SK-N-SH (cell line): ENCODE data around the gene ABLIM1.

Source experiments
- CHD2 ChIP-seq: fragments of 150-350 bp; IDR thresholded peaks from 2 replicates; pipeline ENCODE4 v1.6.1; 2018; ENCODE audit warnings: low read length; ENCODE audit not compliant: partially characterized antibody
- CTCF ChIP-seq: fragments of 200-600 bp; sonication (generic); IDR thresholded peaks from 2 replicates; pipeline ENCODE4 v1.6.1; 2017; ENCODE audit warnings: antibody characterized with exemption, mild to moderate bottlenecking, moderate library complexity
- FOXM1 ChIP-seq: IDR thresholded peaks from 2 replicates; pipeline ENCODE4 v1.4.0; 2012; ENCODE audit warnings: low read depth, mild to moderate bottlenecking
- IRF3 ChIP-seq: fragments of 150-350 bp; IDR thresholded peaks from 2 replicates; pipeline ENCODE4 v1.6.1; 2016; ENCODE audit warnings: mild to moderate bottlenecking, low read depth, low read length
- JUND ChIP-seq: IDR thresholded peaks from 2 replicates; pipeline ENCODE4 v1.4.0; 2012
- POLR2AphosphoS5 ChIP-seq: IDR thresholded peaks from 2 replicates; pipeline ENCODE4 v1.6.1; 2012; ENCODE audit warnings: low read depth, low read length
- USF1 ChIP-seq: IDR thresholded peaks from 2 replicates; pipeline ENCODE4 v1.4.0; 2012; ENCODE audit warnings: low read depth, borderline replicate concordance
- YY1 ChIP-seq: IDR thresholded peaks from 2 replicates; pipeline ENCODE4 v1.4.0; 2012; ENCODE audit warnings: low read depth, mild to moderate bottlenecking

- no peak for TF ChIP-seq USF1
- no peak for TF ChIP-seq IRF3
- TF ChIP-seq CTCF, result no peak
- no peak for TF ChIP-seq CHD2
- TF ChIP-seq JUND, result no peak
- no peak for TF ChIP-seq FOXM1
- TF ChIP-seq YY1, result no peak
- no peak for TF ChIP-seq POLR2AphosphoS5
Measured at GRCh38 chr10:114386452-114386851, 271.6 kb downstream of the ABLIM1 start.
